Osteoblast (primary cell): Measurements from ENCODE around the gene CCDC68. TPM values are rescaled to one million over a fixed set of nuclear protein-coding genes. Genes with fewer than 3 reads are reported as not detected.

Source experiments
- DNase-seq: peaks from one replicate; pipeline ENCODE4 v3.0.0; 2011; ENCODE audit warnings: low spot score, mixed read lengths; ENCODE audit not compliant: insufficient read length; ENCODE audit errors: missing footprints
- H2AFZ ChIP-seq: 2 replicates; pipeline ENCODE4 v1.6.0; 2011; ENCODE audit warnings: mild to moderate bottlenecking, low read length
- H3K27ac ChIP-seq: 2 replicates; pipeline ENCODE4 v1.5.1; 2011; ENCODE audit warnings: mild to moderate bottlenecking, low read depth, low read length, moderate library complexity
- H3K27me3 ChIP-seq: 2 replicates; pipeline ENCODE4 v1.6.0; 2012; ENCODE audit warnings: mild to moderate bottlenecking, control low read depth, inconsistent platforms, low read length, moderate library complexity; ENCODE audit not compliant: insufficient read depth
- H3K36me3 ChIP-seq: 2 replicates; pipeline ENCODE4 v1.5.1; 2011; ENCODE audit warnings: mild to moderate bottlenecking, low read length, control low read depth, moderate library complexity; ENCODE audit not compliant: insufficient read depth
- H3K4me1 ChIP-seq: 2 replicates; pipeline ENCODE4 v1.5.1; 2011; ENCODE audit warnings: mild to moderate bottlenecking, low read length, control low read depth, moderate library complexity; ENCODE audit not compliant: insufficient read depth
- H3K4me2 ChIP-seq: 2 replicates; pipeline ENCODE4 v1.6.0; 2011; ENCODE audit warnings: mild to moderate bottlenecking, low read length; ENCODE audit not compliant: insufficient read depth
- H3K4me3 ChIP-seq: fragments of 200-600 bp; sonication (generic); 3 replicates; pipeline ENCODE4 v1.5.1; 2012; ENCODE audit warnings: mild to moderate bottlenecking, low read length, inconsistent platforms; ENCODE audit not compliant: insufficient read depth
- H3K79me2 ChIP-seq: 2 replicates; pipeline ENCODE4 v1.6.0; 2012; ENCODE audit warnings: mild to moderate bottlenecking, low read length, control low read depth, inconsistent platforms; ENCODE audit not compliant: insufficient read depth
- H3K9me3 ChIP-seq: 2 replicates; pipeline ENCODE4 v1.5.1; 2011; ENCODE audit warnings: low read depth, low read length, control low read depth
- H4K20me1 ChIP-seq: 2 replicates; pipeline ENCODE4 v1.6.0; 2012; ENCODE audit warnings: mild to moderate bottlenecking, low read length, control low read depth; ENCODE audit not compliant: insufficient read depth
- total RNA-seq: library from RNA; depleted of rRNA; stranded (reverse); fragments of >200 nt; gene quantifications from 2 replicates; pipeline ENCODE4 v1.2.3, GENCODE V29; 2012
- TF ChIP-seq, protein P1 (sequence below): IDR thresholded peaks from 2 replicates; pipeline ENCODE4 v1.5.1; 2011; ENCODE audit warnings: mild to moderate bottlenecking, low read depth, low read length, moderate library complexity; ENCODE audit errors: extremely low read depth

The CCDC68 gene
- total RNA-seq, 1 donor = 9.0 TPM

DNA sequence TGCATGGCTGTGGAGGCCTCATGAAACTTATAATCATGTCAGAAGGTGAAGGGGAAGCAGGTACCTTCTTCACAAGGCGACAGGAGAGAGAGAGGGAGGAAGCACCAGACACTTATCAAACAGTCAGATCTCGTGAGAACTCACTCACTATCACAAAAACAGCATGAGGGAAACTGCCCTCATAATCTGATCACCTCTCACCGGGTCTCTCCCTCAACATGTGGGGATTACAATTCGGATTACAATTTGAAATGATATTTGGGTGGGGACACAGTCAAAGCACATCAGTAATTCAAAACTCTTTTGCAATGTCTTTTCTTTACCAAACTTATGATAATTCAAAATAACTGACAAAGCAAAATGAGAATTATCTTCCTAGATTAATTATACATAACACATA is 8.5 kb upstream of the CCDC68 start:
- H3K79me2 ChIP-seq = no peaks in the 10 kb centered on the region
- no peak overlapping the region for H3K4me2 ChIP-seq
- DNase-seq = no peak
- H4K20me1 ChIP-seq = no peaks in the 10 kb centered on the region
- no peaks in the 10 kb centered on the region for H3K27me3 ChIP-seq
- no peak overlapping the region for H3K4me3 ChIP-seq
- H2AFZ ChIP-seq = peak overlapping the region; percentile 36
- no peaks in the 10 kb centered on the region for H3K9me3 ChIP-seq
- TF ChIP-seq, protein P1, sequence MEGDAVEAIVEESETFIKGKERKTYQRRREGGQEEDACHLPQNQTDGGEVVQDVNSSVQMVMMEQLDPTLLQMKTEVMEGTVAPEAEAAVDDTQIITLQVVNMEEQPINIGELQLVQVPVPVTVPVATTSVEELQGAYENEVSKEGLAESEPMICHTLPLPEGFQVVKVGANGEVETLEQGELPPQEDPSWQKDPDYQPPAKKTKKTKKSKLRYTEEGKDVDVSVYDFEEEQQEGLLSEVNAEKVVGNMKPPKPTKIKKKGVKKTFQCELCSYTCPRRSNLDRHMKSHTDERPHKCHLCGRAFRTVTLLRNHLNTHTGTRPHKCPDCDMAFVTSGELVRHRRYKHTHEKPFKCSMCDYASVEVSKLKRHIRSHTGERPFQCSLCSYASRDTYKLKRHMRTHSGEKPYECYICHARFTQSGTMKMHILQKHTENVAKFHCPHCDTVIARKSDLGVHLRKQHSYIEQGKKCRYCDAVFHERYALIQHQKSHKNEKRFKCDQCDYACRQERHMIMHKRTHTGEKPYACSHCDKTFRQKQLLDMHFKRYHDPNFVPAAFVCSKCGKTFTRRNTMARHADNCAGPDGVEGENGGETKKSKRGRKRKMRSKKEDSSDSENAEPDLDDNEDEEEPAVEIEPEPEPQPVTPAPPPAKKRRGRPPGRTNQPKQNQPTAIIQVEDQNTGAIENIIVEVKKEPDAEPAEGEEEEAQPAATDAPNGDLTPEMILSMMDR = no peak
- peak overlapping the region; percentile 3 for H3K27ac ChIP-seq
- no peaks in the 10 kb centered on the region for H3K36me3 ChIP-seq
- H3K4me1 ChIP-seq = no peaks in the 10 kb centered on the region

DNA sequence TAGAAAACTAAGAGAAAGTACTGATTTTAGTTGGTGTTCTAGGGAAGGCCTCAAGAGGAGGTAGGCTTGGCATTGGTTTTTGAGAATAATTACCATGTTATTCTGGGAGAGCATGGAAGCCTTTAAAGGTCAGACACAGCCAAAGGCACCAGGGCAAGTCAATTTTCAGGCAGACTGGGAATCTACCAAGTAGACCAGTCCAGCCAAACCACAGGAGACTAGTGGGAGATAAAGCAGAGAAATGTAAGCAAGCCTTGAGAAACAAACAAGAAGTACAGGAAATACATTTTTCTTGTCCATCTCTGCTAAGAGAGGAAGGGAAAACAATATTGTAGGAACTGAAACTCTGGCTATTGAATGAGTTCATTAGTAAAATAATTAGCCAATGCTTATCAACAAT is 5.5 kb upstream of the CCDC68 start:
- peak; percentile 43 for DNase-seq
- H3K36me3 ChIP-seq = no peaks in the 10 kb centered on the region
- H3K4me2 ChIP-seq = no peak overlapping the region
- no peaks in the 10 kb centered on the region for H3K9me3 ChIP-seq
- no peak overlapping the region for H2AFZ ChIP-seq
- no peaks in the 10 kb centered on the region for H4K20me1 ChIP-seq
- H3K4me3 ChIP-seq = no peak overlapping the region
- TF ChIP-seq, protein P1 = no peak
- no peaks in the 10 kb centered on the region for H3K27me3 ChIP-seq
- H3K4me1 ChIP-seq = no peaks in the 10 kb centered on the region
- H3K27ac ChIP-seq = no peak overlapping the region
- H3K79me2 ChIP-seq = no peaks in the 10 kb centered on the region

GRCh38 chr18:54962919-54963645 is 3.8 kb upstream of the CCDC68 start:
- H3K36me3 ChIP-seq = no peaks in the 10 kb centered on the region
- H4K20me1 ChIP-seq = no peaks in the 10 kb centered on the region
- H3K4me2 ChIP-seq = no peak overlapping the region
- no peaks in the 10 kb centered on the region for H3K9me3 ChIP-seq
- no peak overlapping the region for H3K27ac ChIP-seq
- H2AFZ ChIP-seq = no peak overlapping the region
- peaks cover 11% of the 10 kb centered on the region for H3K4me1 ChIP-seq
- no peaks in the 10 kb centered on the region for H3K79me2 ChIP-seq
- no peaks in the 10 kb centered on the region for H3K27me3 ChIP-seq
- no peak overlapping the region for H3K4me3 ChIP-seq
- no peak for DNase-seq
- TF ChIP-seq, protein P1 = no peak

DNA sequence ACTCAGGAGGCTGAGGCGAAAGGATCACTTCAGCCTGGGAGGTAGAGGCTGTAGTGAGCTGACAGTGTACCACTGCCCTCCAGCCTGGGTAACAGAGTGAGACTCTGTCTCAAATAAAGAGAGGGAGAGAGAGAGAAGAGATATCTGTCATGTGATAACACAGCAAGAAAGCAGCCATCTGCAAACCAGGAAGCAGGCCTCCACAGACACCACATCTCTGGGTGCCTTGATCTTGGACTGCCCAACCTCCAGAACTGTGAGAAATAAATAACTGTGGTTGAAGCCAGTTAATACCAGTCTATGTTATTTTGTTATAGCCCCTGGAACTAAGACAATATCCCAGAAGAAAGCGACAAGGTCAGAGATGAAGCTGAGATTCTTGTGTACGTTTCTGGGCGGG is 2.6 kb upstream of the CCDC68 start:
- Histone ChIP-seq H3K27ac (no peak overlapping the region), H3K4me2 (no peak overlapping the region)
- TF ChIP-seq, protein P1 = no peak

More for the DNA sequence above, 2.6 kb upstream of the CCDC68 start:
- H3K27me3 ChIP-seq = no peaks in the 10 kb centered on the region
- no peak overlapping the region for H2AFZ ChIP-seq
- H3K4me1 ChIP-seq = peaks cover 12% of the 10 kb centered on the region
- no peaks in the 10 kb centered on the region for H3K79me2 ChIP-seq
- H3K36me3 ChIP-seq = no peaks in the 10 kb centered on the region
- no peaks in the 10 kb centered on the region for H3K9me3 ChIP-seq
- no peaks in the 10 kb centered on the region for H4K20me1 ChIP-seq
- H3K4me3 ChIP-seq = no peak overlapping the region
- DNase-seq = no peak
